Pancreas (tissue), 10 donors: ENCODE data around the gene CLEC18B. TPM values are rescaled to one million over a fixed set of nuclear protein-coding genes. Genes with fewer than 3 reads are reported as not detected.
"Not testable (repeated sequence)": the region's sequence is repeated elsewhere in the genome, so short reads cannot be mapped to it uniquely, and the experiment has no call there.

Experiments
- ATAC-seq, 4 donors: fragments of 200-7000 bp; cut with Tn5 transposase; one replicate each; pipeline versions ENCODE4 v1.8.0 to v1.9.1; 2020; ENCODE audit warnings: mild to moderate bottlenecking in 4 of 4, moderate library complexity in 4 of 4
- DNase-seq, 6 donors: peaks; one replicate each; pipeline ENCODE4 v3.0.0-alpha.2; 2020
- FAIRE-seq: peaks from 2 replicates; lab custom pipeline; 2012; peaks lifted over from hg19 to GRCh38; lab: Jason Lieb, UNC
- H3K27ac ChIP-seq, 4 donors: fragments of 200-600 bp; sonication (generic); 1 replicate in 3 of 4; 2 replicates in 1 of 4; pipeline versions ENCODE4 v1.5.0 to v1.8.0; 2020
- H3K27me3 ChIP-seq, 4 donors: fragments of 200-600 bp; one replicate each; pipeline ENCODE4 v1.8.0; 2021
- H3K36me3 ChIP-seq, 3 donors: fragments of 200-600 bp; sonication (generic) in 1 of 3; one replicate each; pipeline versions ENCODE4 v1.5.0 to v1.8.0; 2020 to 2021
- H3K4me1 ChIP-seq, 3 donors: fragments of 200-600 bp; one replicate each; pipeline ENCODE4 v1.8.0; 2021
- H3K4me3 ChIP-seq, 4 donors: fragments of 200-600 bp; sonication (generic) in 2 of 4; one replicate each; pipeline versions ENCODE4 v1.5.0 to v1.8.0; 2020 to 2021
- H3K9me3 ChIP-seq, 4 donors: fragments of 200-600 bp; one replicate each; pipeline ENCODE4 v1.8.0; 2021
- CTCF ChIP-seq, 4 donors: fragments of 200-600 bp; sonication (generic) in 3 of 4; IDR thresholded peaks; one replicate each; pipeline versions ENCODE4 v1.5.0 to v1.8.0; 2021; ENCODE audit warnings: antibody characterized with exemption in 4 of 4
- WGBS, 2 donors: extraction: QIAGEN DNeasy Blood & Tissue Kit; methylation state at CpG; one replicate each; pipeline ENCODE4 v1.1.7; 2013; 5-methylcytosine and 5-hydroxymethylcytosine counted together
- intact Hi-C, 3 donors: fragments of 100-400 bp; cut with DNase I; formaldehyde crosslinking; loops; one replicate each; pipeline versions ENCODE4 v1.11.1 to v1.14.2; 2022
- polyA plus RNA-seq, 2 donors: library from polyadenylated mRNA; stranded (reverse); fragments of 200-250 nt; gene quantifications; one replicate each; pipeline ENCODE4 v1.2.3, GENCODE V29; 2013
- total RNA-seq, 6 donors: library from RNA; stranded (reverse); fragmentation: NEBNext Ultra II Directional in 4 of 6; extraction: Animal tissue kit (Norgen Biotek cat#: 25700) in 4 of 6; gene quantifications; one replicate each; pipeline versions ENCODE4 v1.2.1 to v1.2.4, GENCODE V29; 2021 to 2023
- donor health status: healthy with polysubstance abuse.
- donor health status: DM: no; HTN: no; CAD: no; lungs with moderate emphysema.
- donor health status: DM: no; HTN: no; CAD: no.
- donor health status: control.
- donor health status: control.
- donor health status: Bipolar disorder and iron deficiency.
- donor health status: DM: yes; HTN: yes; CAD: no.
- donor health status: DM: no; HTN: no; CAD: no.
- donor health status: DM: no; HTN: no; CAD: no.
- donor health status: DM: yes; HTN: yes; CAD: no.

Gene CLEC18B
- total RNA-seq (1 to 10 TPM in 2 of 6 donors, under 1 TPM in 4; 0.21 to 1.5 (median 0.66) TPM), polyA plus RNA-seq (1 to 10 TPM; 1.2 to 3.1 TPM)

GRCh38 chr16:74420612-74421481 is at the start of gene CLEC18B:
CLEC18B (minus strand) TSS chr16:74421478; CDS start chr16:74421270, 208 bp downstream.
- DNase-seq, H3K27me3 ChIP-seq, intact Hi-C loops, H3K4me3 ChIP-seq, H3K36me3 ChIP-seq, ATAC-seq, H3K9me3 ChIP-seq, H3K27ac ChIP-seq, FAIRE-seq, H3K4me1 ChIP-seq: not testable (repeated sequence)
- WGBS, 2 donors = 50 to 62% methylated on average over 1 to 9 of the region's 27 CpGs

- Histone ChIP-seq H3K36me3 (peaks cover 0 to 51% (median 27%) of the 10 kb centered on the region in 3 donors), H3K27me3 (no peaks in the 10 kb centered on the region), H3K9me3 (no peaks in the 10 kb centered on the region), H3K4me1 (peaks cover 0 to 4% (median 2%) of the 10 kb centered on the region in 3 donors), H3K4me3 (no peak overlapping the region), H3K27ac (no peak overlapping the region)
- ATAC-seq (no peak), DNase-seq (no peak), FAIRE-seq (no peak)
- no peak for TF ChIP-seq CTCF (IDR thresholded peaks at IDR 0.05)
- WGBS, 2 donors = 72 to 89% methylated on average over 5 to 6 of the region's 6 CpGs
- intact Hi-C loops = loop anchor here in 1 of 3 donors (10.0 kb wide), 1 partner anchor 155 kb away; no protein-coding TSS in a partner anchor
Observed at GRCh38 chr16:74469946-74470478, 48.7 kb upstream of the CLEC18B start.

GRCh38 chr16:74468807-74469525 is 47.7 kb upstream of the CLEC18B start:
- Histone ChIP-seq H3K9me3 (no peaks in the 10 kb centered on the region), H3K4me1 (peaks cover 0 to 4% (median 2%) of the 10 kb centered on the region in 3 donors), H3K4me3 (no peak overlapping the region), H3K27ac (no peak overlapping the region), H3K27me3 (no peaks in the 10 kb centered on the region), H3K36me3 (peaks cover 0 to 47% (median 24%) of the 10 kb centered on the region in 3 donors)
- WGBS, 2 donors = 94 to 96% methylated on average over 9 of the region's 9 CpGs
- DNase-seq (no peak), FAIRE-seq (no peak), ATAC-seq (no peak)
- TF ChIP-seq CTCF (IDR thresholded peaks at IDR 0.05) = no peak
- intact Hi-C loops = no loop called here

GRCh38 chr16:74466872-74467271 is 45.6 kb upstream of the CLEC18B start:
- FAIRE-seq = no peak
- no peak for TF ChIP-seq CTCF (IDR thresholded peaks at IDR 0.05)
- H3K4me1 ChIP-seq = peaks cover 0 to 10% (median 0%) of the 10 kb centered on the region in 3 donors
- H3K4me3 ChIP-seq = no peak overlapping the region
- ATAC-seq = no peak
- H3K27me3 ChIP-seq = no peaks in the 10 kb centered on the region
- no peaks in the 10 kb centered on the region for H3K9me3 ChIP-seq
- WGBS, 2 donors = 91 to 93% methylated on average over 5 of the region's 5 CpGs
- intact Hi-C loops = no loop called here
- no peak for DNase-seq
- no peak overlapping the region for H3K27ac ChIP-seq
- H3K36me3 ChIP-seq = peaks cover 0 to 50% (median 29%) of the 10 kb centered on the region in 3 donors
